HepG2 (cell line): ENCODE measurements around the gene PRCD. TPM values are rescaled to one million over a fixed set of nuclear protein-coding genes. Genes with fewer than 3 reads are reported as not detected.

ENCODE experiments used
- IKZF1 ChIP-seq: fragments of 450-650 bp; IDR thresholded peaks from 2 replicates; pipeline ENCODE4 v1.7.1; 2016
- IKZF4 ChIP-seq: sonication (generic); formaldehyde crosslinking; IDR thresholded peaks from 2 replicates; pipeline ENCODE4 v1.5.1; 2020; ENCODE audit warnings: borderline replicate concordance, mild to moderate bottlenecking, low read depth, missing genetic modification reagents; ENCODE audit errors: not compliant biosample characterization
- JDP2 ChIP-seq: sonication (generic); formaldehyde crosslinking; IDR thresholded peaks from 2 replicates; pipeline ENCODE4 v1.8.1; 2022; ENCODE audit warnings: missing genetic modification reagents, borderline replicate concordance
- MATR3 ChIP-seq: sonication (generic); formaldehyde crosslinking; IDR thresholded peaks from 2 replicates; pipeline ENCODE4 v1.4.0; 2020; ENCODE audit warnings: missing genetic modification reagents
- NR2C2 ChIP-seq: sonication (generic); formaldehyde crosslinking; IDR thresholded peaks from 2 replicates; pipeline ENCODE4 v1.4.0; 2020; ENCODE audit warnings: missing genetic modification reagents, mild to moderate bottlenecking, moderate library complexity, borderline replicate concordance
- PLSCR1 ChIP-seq: sonication (generic); formaldehyde crosslinking; IDR thresholded peaks from 2 replicates; pipeline ENCODE4 v1.5.0; 2020; ENCODE audit warnings: missing genetic modification reagents, mild to moderate bottlenecking, borderline replicate concordance
- THAP8 ChIP-seq: sonication (generic); formaldehyde crosslinking; IDR thresholded peaks from 2 replicates; pipeline ENCODE4 v1.5.1; 2020; ENCODE audit warnings: missing genetic modification reagents, mild to moderate bottlenecking, borderline replicate concordance
- ZFP1 ChIP-seq: IDR thresholded peaks from 2 replicates; pipeline ENCODE4 v1.6.1; 2016
- ZNF326 ChIP-seq: sonication (generic); formaldehyde crosslinking; IDR thresholded peaks from 2 replicates; pipeline ENCODE4 v1.4.0; 2020; ENCODE audit warnings: missing genetic modification reagents, borderline replicate concordance
- ZNF558 ChIP-seq: sonication (generic); formaldehyde crosslinking; IDR thresholded peaks from 2 replicates; pipeline ENCODE4 v1.9.0; 2022; ENCODE audit warnings: mild to moderate bottlenecking, missing genetic modification reagents, borderline replicate concordance
- ZNF768 ChIP-seq: sonication (generic); formaldehyde crosslinking; IDR thresholded peaks from 2 replicates; pipeline ENCODE4 v1.4.0; 2020; ENCODE audit warnings: missing genetic modification reagents
- ZNF776 ChIP-seq: sonication (generic); formaldehyde crosslinking; IDR thresholded peaks from 2 replicates; pipeline ENCODE4 v1.4.0; 2020; ENCODE audit warnings: mild to moderate bottlenecking, missing genetic modification reagents
- ZSCAN30 ChIP-seq: sonication (generic); formaldehyde crosslinking; IDR thresholded peaks from 2 replicates; pipeline ENCODE4 v1.5.0; 2020; ENCODE audit warnings: mild to moderate bottlenecking, missing genetic modification reagents
- polyA plus RNA-seq, 8 experiments: library from polyadenylated mRNA; depleted of rRNA in 3 of 8; stranded (reverse) in 7 of 8; unstranded in 1 of 8; fragments of >200 nt; fragmentation: Illumina TruSeq in 4 of 8; extraction: Trizol in 4 of 8; gene quantifications; 2 replicates each; pipeline versions ENCODE4 v1.2.1 to v1.2.3, GENCODE V29; 2011 to 2016; ENCODE audit warnings: low read depth in 4 of 8, missing spikeins in 1 of 8, mixed read lengths in 1 of 8; ENCODE audit not compliant: insufficient read depth in 1 of 8
- total RNA-seq, 5 experiments: library from RNA; depleted of rRNA; stranded (reverse); fragments of >200 nt; fragmentation: Illumina TruSeq; extraction: Trizol; gene quantifications; 2 replicates each; pipeline ENCODE4 v1.2.3, GENCODE V29; 2016; ENCODE audit warnings: low read depth in 1 of 5
- TF ChIP-seq, protein P1 (sequence below): IDR thresholded peaks from 2 replicates; pipeline ENCODE4 v1.6.1; 2016; ENCODE audit warnings: low read depth, missing genetic modification reagents, missing compliant biosample characterization
- TF ChIP-seq, protein P2 (sequence below): sonication (generic); formaldehyde crosslinking; IDR thresholded peaks from 2 replicates; pipeline ENCODE4 v1.5.0; 2020; ENCODE audit warnings: mild to moderate bottlenecking, missing genetic modification reagents, moderate library complexity

PRCD gene
- total and polyA plus RNA-seq, 2 of the 13 experiments (the other 11 are each of a cell fraction or from before 2014, with no cell fraction given) = 0.51 TPM; not detected in 1

GRCh38 chr17:76557368-76558197, 17.7 kb downstream of the PRCD start (continued):
- TF ChIP-seq, protein P1, sequence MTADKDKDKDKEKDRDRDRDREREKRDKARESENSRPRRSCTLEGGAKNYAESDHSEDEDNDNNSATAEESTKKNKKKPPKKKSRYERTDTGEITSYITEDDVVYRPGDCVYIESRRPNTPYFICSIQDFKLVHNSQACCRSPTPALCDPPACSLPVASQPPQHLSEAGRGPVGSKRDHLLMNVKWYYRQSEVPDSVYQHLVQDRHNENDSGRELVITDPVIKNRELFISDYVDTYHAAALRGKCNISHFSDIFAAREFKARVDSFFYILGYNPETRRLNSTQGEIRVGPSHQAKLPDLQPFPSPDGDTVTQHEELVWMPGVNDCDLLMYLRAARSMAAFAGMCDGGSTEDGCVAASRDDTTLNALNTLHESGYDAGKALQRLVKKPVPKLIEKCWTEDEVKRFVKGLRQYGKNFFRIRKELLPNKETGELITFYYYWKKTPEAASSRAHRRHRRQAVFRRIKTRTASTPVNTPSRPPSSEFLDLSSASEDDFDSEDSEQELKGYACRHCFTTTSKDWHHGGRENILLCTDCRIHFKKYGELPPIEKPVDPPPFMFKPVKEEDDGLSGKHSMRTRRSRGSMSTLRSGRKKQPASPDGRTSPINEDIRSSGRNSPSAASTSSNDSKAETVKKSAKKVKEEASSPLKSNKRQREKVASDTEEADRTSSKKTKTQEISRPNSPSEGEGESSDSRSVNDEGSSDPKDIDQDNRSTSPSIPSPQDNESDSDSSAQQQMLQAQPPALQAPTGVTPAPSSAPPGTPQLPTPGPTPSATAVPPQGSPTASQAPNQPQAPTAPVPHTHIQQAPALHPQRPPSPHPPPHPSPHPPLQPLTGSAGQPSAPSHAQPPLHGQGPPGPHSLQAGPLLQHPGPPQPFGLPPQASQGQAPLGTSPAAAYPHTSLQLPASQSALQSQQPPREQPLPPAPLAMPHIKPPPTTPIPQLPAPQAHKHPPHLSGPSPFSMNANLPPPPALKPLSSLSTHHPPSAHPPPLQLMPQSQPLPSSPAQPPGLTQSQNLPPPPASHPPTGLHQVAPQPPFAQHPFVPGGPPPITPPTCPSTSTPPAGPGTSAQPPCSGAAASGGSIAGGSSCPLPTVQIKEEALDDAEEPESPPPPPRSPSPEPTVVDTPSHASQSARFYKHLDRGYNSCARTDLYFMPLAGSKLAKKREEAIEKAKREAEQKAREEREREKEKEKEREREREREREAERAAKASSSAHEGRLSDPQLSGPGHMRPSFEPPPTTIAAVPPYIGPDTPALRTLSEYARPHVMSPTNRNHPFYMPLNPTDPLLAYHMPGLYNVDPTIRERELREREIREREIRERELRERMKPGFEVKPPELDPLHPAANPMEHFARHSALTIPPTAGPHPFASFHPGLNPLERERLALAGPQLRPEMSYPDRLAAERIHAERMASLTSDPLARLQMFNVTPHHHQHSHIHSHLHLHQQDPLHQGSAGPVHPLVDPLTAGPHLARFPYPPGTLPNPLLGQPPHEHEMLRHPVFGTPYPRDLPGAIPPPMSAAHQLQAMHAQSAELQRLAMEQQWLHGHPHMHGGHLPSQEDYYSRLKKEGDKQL (CRISPR knock-in tag) = no peak
- TF ChIP-seq ZNF558 (peak; percentile 53; the same call in 1 of the 2 replicates), ZNF776 (peak; percentile 67; the same call in 1 of the 2 replicates), JDP2 (CRISPR knock-in tag) (no peak; the same call in 1 of the 2 replicates), MATR3 (CRISPR knock-in tag) (no peak), PLSCR1 (no peak), THAP8 (CRISPR knock-in tag) (no peak), ZFP1 (CRISPR knock-in tag) (no peak), IKZF4 (no peak), NR2C2 (CRISPR knock-in tag) (peak; percentile 92), IKZF1 (no peak), ZNF326 (CRISPR knock-in tag) (no peak), ZSCAN30 (CRISPR knock-in tag) (peak; percentile 81; the same call in 1 of the 2 replicates), ZNF768 (peak; percentile 40)
- TF ChIP-seq, protein P2, sequence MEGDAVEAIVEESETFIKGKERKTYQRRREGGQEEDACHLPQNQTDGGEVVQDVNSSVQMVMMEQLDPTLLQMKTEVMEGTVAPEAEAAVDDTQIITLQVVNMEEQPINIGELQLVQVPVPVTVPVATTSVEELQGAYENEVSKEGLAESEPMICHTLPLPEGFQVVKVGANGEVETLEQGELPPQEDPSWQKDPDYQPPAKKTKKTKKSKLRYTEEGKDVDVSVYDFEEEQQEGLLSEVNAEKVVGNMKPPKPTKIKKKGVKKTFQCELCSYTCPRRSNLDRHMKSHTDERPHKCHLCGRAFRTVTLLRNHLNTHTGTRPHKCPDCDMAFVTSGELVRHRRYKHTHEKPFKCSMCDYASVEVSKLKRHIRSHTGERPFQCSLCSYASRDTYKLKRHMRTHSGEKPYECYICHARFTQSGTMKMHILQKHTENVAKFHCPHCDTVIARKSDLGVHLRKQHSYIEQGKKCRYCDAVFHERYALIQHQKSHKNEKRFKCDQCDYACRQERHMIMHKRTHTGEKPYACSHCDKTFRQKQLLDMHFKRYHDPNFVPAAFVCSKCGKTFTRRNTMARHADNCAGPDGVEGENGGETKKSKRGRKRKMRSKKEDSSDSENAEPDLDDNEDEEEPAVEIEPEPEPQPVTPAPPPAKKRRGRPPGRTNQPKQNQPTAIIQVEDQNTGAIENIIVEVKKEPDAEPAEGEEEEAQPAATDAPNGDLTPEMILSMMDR (CRISPR knock-in tag) = peak; percentile 88
